ENCODE results near the gene FDXACB1.

The FDXACB1 gene

DNA sequence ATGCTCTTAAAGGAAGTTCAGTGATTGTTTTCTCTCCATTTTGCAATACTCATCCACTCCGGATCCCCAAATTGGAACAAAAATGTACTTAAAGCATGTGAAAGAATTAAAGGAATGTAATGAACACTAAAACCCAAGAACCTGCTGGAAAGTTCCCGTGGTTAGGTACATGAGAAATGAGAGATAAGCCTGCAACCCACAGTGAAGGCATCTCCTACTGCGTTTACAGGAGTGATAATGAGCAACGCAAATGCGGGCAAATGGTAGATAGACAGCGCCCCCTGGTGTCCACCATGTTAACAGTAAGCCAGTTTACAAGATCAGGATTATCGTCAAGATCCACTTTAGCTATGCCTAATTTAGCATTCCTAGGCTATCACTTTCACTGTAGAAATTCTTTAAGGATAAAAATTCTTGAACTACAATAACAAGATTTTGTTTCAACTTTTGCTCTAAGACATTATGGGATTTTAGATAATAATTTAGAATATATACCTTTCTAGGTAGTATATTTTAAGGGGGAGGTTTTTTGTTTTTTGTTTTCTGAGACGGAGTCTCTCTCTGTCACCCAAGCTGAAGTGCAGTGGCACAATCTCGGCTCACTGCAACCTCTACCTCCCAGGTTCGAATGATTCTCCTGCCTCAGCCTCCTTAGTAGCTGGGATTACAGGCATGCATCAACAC lies 37.5 kb downstream of the FDXACB1 start:
- DNase-seq, result peak; percentile 68

DNA sequence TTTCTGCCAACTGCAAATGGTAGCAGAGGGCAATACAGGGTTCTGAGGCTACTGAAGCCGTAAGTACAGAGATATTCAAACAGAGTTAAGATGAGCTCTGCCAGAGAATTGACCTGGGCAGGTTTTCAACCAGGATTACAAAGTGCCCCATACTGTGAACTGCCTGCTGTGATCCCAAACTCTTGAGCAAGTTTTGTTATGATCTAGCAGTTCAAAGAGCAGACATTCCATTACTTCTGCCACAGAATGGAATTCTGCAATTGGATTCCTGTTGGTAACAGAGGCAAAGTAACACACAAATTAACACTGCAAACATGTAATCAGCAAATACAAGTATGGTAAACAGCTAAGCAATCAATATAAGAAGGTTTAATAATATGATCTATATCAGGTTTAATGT lies 38.8 kb downstream of the FDXACB1 start:
- no peak for DNase-seq

DNA sequence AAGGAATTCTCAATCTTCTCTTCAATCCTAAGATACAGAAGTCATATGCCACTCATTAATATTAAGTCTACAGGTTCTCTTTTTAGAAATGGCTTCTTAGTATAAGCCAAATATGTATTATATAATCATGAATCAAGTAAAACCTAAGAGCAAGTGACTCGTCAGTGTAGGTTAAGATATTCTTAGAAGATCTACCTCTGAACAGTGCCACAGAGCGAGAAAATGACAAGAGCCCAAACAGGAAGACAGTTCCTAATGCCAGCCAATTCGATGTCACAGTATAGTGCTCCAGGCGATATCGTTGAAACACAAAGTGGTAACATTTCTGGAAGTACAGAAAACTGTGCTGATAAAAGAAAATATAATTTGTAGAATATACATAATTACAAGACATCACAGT lies 40.9 kb downstream of the FDXACB1 start:
- no peak for DNase-seq

DNA sequence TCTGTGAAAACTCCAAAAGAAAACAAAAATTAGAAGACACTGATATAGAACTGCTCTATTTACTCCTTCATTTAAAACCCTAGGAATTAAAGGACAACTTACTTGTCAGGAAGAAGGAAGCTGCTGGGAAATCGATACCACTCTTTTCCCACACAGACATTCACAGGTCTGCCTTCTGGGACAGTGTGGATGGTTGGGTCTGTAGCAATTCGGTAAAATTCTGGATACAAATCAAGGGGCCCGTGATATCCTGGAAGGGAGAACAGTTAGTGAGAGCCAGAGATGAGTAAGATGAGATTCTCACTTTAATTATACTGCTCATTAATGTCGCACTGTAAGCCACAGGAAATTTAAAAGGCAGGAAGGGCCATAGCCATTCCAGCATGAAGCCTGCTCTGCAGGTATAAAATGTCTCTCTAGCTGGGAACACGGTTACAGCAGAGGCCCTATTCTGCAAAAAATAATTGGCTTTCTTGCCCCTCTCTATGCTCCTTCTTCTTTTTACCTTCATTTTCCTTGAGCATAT lies 41.5 kb downstream of the FDXACB1 start:
- DNase-seq, result no peak

DNA sequence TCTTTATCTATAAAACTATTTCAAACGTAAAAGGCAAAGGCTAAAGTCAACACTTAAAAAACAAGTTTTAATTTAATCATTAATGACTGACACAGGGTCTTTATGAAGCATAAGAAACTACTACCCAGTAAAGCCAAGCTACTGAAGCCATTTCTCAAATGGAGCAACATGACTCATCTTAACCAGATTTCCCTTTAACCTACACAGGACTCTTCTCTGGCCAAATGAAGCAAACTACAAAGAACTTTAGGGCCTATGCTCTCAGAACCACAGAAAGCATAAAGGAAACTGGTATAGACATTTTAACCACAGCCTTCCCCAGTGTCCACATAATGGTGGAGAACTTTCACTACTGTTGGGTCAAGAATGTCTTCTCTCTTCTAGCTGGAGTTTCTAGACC lies 42.2 kb downstream of the FDXACB1 start:
- DNase-seq, result no peak

DNA sequence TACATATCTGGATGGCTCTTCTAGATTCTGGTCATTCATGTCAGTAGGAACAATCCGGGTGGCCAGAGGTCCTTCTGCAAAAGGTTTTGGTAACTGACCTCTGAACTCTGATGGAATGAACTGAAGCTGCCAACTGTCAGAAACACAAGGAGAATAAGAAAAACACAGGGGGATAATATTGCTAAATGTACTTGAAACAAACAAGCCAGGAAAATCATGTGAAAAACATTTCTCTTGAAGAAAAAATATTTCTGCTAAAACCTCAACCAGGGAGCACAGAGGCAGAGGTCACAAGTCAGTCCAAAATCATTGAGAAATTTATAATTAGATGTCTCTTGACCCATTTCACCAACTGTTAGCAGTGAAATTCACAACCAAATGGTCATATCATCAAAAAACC lies 42.8 kb downstream of the FDXACB1 start:
- DNase-seq, result no peak

DNA sequence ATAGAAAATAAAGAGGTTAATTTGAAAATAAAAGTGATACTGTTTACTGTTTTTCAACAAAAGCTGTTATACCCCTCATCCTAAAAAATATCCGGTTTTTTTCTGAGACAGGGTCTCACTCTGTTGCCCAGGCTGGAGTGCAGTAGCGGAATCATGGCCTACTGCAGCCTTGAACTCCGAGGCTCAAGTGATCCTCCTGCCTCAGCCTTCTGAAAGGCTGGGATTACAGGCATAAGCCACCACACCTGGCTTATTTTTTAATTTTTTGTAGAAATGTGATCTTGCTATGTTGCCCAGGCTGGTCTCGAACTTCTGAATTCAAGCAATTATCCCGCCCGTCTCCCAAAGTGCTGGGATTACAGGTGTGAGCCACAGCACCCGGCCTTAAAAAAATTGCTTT lies 43.3 kb downstream of the FDXACB1 start:
- DNase-seq, result no peak

DNA sequence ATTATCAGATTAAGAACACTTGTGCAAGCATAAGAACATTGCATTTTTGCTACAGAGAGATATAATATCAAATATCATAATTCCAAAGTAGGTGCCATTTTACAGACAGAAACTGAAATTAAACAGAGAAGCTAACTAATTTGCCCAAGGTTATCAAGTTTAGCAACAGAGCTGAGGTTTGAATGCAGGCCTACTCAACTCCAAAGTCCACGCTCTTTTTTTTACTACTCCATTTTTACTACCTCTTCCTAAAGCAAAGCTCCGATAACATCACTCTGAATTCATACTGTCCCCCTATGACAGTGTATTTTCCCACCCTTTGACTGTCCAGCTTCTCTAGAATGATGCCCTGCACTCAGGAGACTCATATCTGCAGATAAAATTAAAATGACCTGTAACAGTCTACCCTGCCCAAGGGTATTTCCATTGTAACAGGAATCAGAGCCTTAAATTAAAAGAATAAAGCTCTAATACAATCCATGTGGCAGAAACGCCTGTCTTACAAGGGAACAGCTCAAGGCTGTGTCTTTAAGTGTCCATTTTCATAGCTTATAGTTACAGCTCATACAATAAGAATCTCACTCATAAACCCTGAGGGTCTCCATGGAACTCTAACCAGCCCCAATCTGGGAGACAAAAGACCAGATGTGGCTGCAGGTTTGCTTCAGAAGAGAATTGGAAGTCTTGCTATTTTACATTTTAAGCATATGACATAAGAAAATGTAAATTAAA lies 44.4 kb downstream of the FDXACB1 start:
- DNase-seq, result no peak

DNA sequence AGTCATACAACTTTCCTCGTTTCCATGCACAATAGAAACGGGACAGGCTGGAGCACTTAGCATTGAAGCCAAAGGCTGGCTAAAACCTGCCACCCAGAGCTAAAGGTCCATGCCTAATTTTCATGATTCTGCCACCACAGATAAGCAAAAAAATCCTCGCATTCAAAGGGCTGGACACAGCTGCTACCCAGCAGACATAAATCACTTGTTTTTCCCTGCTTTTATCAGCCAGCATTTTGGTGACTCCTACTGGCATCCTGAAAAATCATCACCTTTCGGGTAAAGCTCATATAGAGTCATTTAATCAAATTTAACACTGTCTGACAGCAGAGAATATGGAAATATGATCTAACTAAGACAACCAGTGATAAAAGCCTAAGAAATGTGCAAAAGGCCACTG lies 45.4 kb downstream of the FDXACB1 start:
- DNase-seq, result no peak

DNA sequence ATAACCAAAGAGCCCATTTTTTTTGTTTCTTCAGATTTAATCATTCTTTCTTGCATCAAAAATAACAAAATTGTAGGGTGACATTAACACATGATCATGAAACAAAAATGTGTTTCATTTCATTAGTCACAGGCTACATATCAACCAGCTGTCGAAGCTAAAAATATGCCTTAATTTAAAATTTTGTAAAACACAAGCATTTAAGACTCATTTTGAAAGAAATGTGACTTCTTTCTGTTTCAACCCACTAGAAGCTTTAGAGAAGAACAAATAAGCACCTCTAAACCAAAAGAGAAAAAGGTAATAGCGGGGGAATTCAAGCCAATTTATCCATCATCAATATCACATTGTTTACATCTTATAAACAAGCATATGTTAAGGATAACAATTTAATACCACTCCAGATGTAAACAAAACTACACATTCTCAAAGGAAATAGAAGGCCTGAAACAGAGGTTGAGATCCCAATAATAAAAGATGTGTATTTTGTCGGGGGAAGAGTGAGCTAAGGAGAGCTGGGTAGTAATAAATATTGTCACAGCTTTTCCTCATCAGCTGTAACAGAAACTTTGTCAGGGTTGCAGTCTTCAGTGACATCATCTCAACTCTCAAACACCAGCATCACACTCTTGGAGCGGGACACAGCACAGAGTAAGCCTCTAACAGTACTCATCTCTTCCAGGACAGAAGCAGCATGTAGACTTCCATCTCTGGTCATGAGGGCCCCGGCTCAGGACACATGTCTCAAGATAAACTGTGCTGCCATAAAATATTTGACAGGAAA lies 49.6 kb downstream of the FDXACB1 start:
- no peak for DNase-seq

DNA sequence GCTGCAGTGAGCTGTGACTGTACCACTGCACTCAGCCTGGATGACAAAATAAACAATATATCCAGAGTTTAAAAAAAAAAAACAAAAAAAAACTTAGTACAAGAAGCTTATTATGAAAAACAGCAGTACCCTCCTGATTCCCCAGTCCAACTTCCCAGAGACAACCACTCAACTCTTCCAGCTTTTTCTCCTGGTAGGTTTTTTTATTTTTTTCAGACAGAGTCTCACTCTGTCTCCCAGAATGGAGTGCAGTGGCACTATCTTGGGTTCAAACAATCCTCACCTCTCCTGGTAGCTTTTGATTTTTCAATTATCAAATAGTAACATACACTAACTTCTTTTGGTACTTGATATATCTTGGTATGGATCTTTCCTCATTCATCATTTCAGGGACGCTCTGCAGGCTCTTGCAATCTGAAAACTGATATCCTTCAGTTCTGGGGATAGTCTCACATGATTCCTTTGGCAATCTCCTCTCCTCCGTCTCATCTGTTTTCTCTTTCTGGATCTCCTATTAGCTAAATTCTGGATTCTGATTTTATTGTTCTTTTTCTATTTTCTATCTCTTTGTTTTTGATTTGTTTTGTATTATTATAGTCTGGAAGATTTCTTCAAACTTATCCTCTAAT lies 52.5 kb downstream of the FDXACB1 start:
- no peak for DNase-seq
